GM18526 (cell line): Measurements from ENCODE around the gene JHY.

Source experiments
- POLR2A ChIP-seq: IDR thresholded peaks from 3 replicates; pipeline ENCODE4 v1.6.1; 2011; ENCODE audit not compliant: insufficient read length; ENCODE audit errors: extremely low read depth

JHY gene

GRCh38 chr11:122900587-122901202, 18.1 kb downstream of the JHY start:
- no peak for TF ChIP-seq POLR2A

- TF ChIP-seq POLR2A, result no peak
Measured at GRCh38 chr11:122902951-122903350, 20.4 kb downstream of the JHY start.

- TF ChIP-seq POLR2A, result no peak
Measured at GRCh38 chr11:122910775-122911174, 28.2 kb downstream of the JHY start.

- TF ChIP-seq POLR2A, result no peak
Measured at GRCh38 chr11:122917311-122917710, 34.8 kb downstream of the JHY start.

GRCh38 chr11:122918734-122919133, 36.2 kb downstream of the JHY start:
- no peak for TF ChIP-seq POLR2A

GRCh38 chr11:122920579-122920978, 38.0 kb downstream of the JHY start:
- TF ChIP-seq POLR2A, result no peak

- TF ChIP-seq POLR2A, result no peak
Measured at GRCh38 chr11:122922893-122923292, 40.3 kb downstream of the JHY start.

GRCh38 chr11:122923302-122923701, 40.7 kb downstream of the JHY start:
- no peak for TF ChIP-seq POLR2A

- no peak for TF ChIP-seq POLR2A
Measured at GRCh38 chr11:122931510-122931909, 49.0 kb downstream of the JHY start.

- TF ChIP-seq POLR2A, result no peak
Measured at GRCh38 chr11:122933416-122933815, 50.9 kb downstream of the JHY start.

GRCh38 chr11:122937983-122938382, 55.4 kb downstream of the JHY start:
- no peak for TF ChIP-seq POLR2A

GRCh38 chr11:122938557-122938956, 56.0 kb downstream of the JHY start:
- TF ChIP-seq POLR2A, result no peak

- TF ChIP-seq POLR2A, result no peak
Measured at GRCh38 chr11:122951211-122951610, 68.7 kb downstream of the JHY start.

- TF ChIP-seq POLR2A, result no peak
Measured at GRCh38 chr11:122954455-122954854, 71.9 kb downstream of the JHY start.

GRCh38 chr11:122963961-122964360, 81.4 kb downstream of the JHY start:
- TF ChIP-seq POLR2A, result no peak

GRCh38 chr11:122976061-122976733, 93.6 kb downstream of the JHY start:
- no peak for TF ChIP-seq POLR2A
